Measurements from ENCODE around the gene NCAPG2. TPM values are rescaled to one million over a fixed set of nuclear protein-coding genes. Genes with fewer than 3 reads are reported as not detected.

The NCAPG2 gene
- total RNA-seq, 6 experiments from 2014 or later: 2.7 to 4.8 (median 4.2) TPM

- ATAC-seq (no peak), DNase-seq (no peak)
- WGBS (ENCODE audit: insufficient coverage, low coverage, low lambda C conversion rate, missing lambda C conversion rate): 93% methylated on average over 4 of the region's 5 CpGs
- Histone ChIP-seq H3K9me3 (no peaks in the 10 kb centered on the region), H3K4me1 (no peaks in the 10 kb centered on the region), H3K27ac (no peak overlapping the region), H3K36me3 (no peaks in the 10 kb centered on the region), H3K27me3 (no peaks in the 10 kb centered on the region), H3K4me3 (no peak overlapping the region)
- intact Hi-C loops (cut with DNase I): no loop called here
- TF ChIP-seq POLR2A (IDR thresholded peaks at IDR 0.05) (no peak), CTCF (IDR thresholded peaks at IDR 0.05) (no peak)
Observed at GRCh38 chr7:158666401-158666800, 38.2 kb downstream of the NCAPG2 start.

GRCh38 chr7:158664406-158664805 is 40.2 kb downstream of the NCAPG2 start:
- Histone ChIP-seq H3K27me3 (no peaks in the 10 kb centered on the region), H3K4me3 (no peak overlapping the region), H3K27ac (no peak overlapping the region), H3K4me1 (no peaks in the 10 kb centered on the region), H3K36me3 (no peaks in the 10 kb centered on the region), H3K9me3 (no peaks in the 10 kb centered on the region)
- ATAC-seq: no peak
- 98% methylated on average over 10 of the region's 12 CpGs for WGBS (ENCODE audit: insufficient coverage, low coverage, low lambda C conversion rate, missing lambda C conversion rate)
- TF ChIP-seq POLR2A (IDR thresholded peaks at IDR 0.05) (no peak), CTCF (IDR thresholded peaks at IDR 0.05) (no peak)
- no peak for DNase-seq
- intact Hi-C loops (cut with DNase I): no loop called here

- no peak for DNase-seq
- 77% methylated on average over 1 of the region's 2 CpGs for WGBS (ENCODE audit: insufficient coverage, low coverage, low lambda C conversion rate, missing lambda C conversion rate)
- ATAC-seq: no peak
- H3K4me1 ChIP-seq: no peaks in the 10 kb centered on the region
- no peak overlapping the region for H3K27ac ChIP-seq
- no peaks in the 10 kb centered on the region for H3K36me3 ChIP-seq
- TF ChIP-seq CTCF (IDR thresholded peaks at IDR 0.05) (no peak), POLR2A (IDR thresholded peaks at IDR 0.05) (no peak)
- no peaks in the 10 kb centered on the region for H3K27me3 ChIP-seq
- intact Hi-C loops (cut with DNase I): no loop called here
- no peaks in the 10 kb centered on the region for H3K9me3 ChIP-seq
- H3K4me3 ChIP-seq: no peak overlapping the region
Observed at GRCh38 chr7:158663428-158663741, 41.2 kb downstream of the NCAPG2 start.

GRCh38 chr7:158662610-158663427 is 41.8 kb downstream of the NCAPG2 start:
- Histone ChIP-seq H3K9me3 (no peaks in the 10 kb centered on the region), H3K27me3 (no peaks in the 10 kb centered on the region), H3K4me3 (no peak overlapping the region), H3K36me3 (no peaks in the 10 kb centered on the region), H3K4me1 (no peaks in the 10 kb centered on the region), H3K27ac (no peak overlapping the region)
- TF ChIP-seq CTCF (IDR thresholded peaks at IDR 0.05): no peak
- no peak for TF ChIP-seq POLR2A (IDR thresholded peaks at IDR 0.05)
- DNase-seq: no peak
- 88% methylated on average over 13 of the region's 14 CpGs for WGBS (ENCODE audit: insufficient coverage, low coverage, low lambda C conversion rate, missing lambda C conversion rate)
- no peak for ATAC-seq
- intact Hi-C loops (cut with DNase I): no loop called here
